SJSA1 (cell line): ENCODE results near the gene FFAR2. TPM values are rescaled to one million over a fixed set of nuclear protein-coding genes. Genes with fewer than 3 reads are reported as not detected.
"Not testable (repeated sequence)": the region's sequence is repeated elsewhere in the genome, so short reads cannot be mapped to it uniquely, and the experiment has no call there.

Source experiments
- DNase-seq, 2 experiments: peaks; one replicate each; pipeline ENCODE4 v3.0.0-alpha.2; 2015 to 2020; ENCODE audit warnings: low spot score in 2 of 2, low read depth in 1 of 2
- H3K27ac ChIP-seq: fragments of 250-450 bp; sonication (Bioruptor Pico); 2 replicates; pipeline ENCODE4 v1.5.1; 2020; ENCODE audit warnings: mild to moderate bottlenecking, moderate library complexity
- H3K27me3 ChIP-seq: fragments of 250-450 bp; sonication (Bioruptor Pico); replicated peaks from 2 replicates; pipeline ENCODE4 v1.5.1; 2020; ENCODE audit warnings: mild to moderate bottlenecking, moderate library complexity
- H3K36me3 ChIP-seq: fragments of 250-450 bp; sonication (Bioruptor Pico); 2 replicates; pipeline ENCODE4 v1.5.1; 2020; ENCODE audit warnings: mild to moderate bottlenecking
- H3K4me1 ChIP-seq: fragments of 250-450 bp; sonication (Bioruptor Pico); replicated peaks from 2 replicates; pipeline ENCODE4 v1.6.1; 2021; ENCODE audit warnings: mild to moderate bottlenecking
- H3K4me3 ChIP-seq: fragments of 250-450 bp; sonication (Bioruptor Pico); 2 replicates; pipeline ENCODE4 v1.5.1; 2020; ENCODE audit warnings: mild to moderate bottlenecking
- H3K9me3 ChIP-seq: fragments of 250-450 bp; sonication (Bioruptor Pico); replicated peaks from 2 replicates; pipeline ENCODE4 v1.5.1; 2020; ENCODE audit warnings: mild to moderate bottlenecking
- total RNA-seq: library from RNA; depleted of rRNA; stranded (reverse); fragments of >200 nt; shearing (Covaris generic); gene quantifications from 2 replicates; pipeline ENCODE4 v1.2.3, GENCODE V29; 2014

FFAR2 gene
- total RNA-seq, 1 experiment from 2014 or later: not detected

DNA sequence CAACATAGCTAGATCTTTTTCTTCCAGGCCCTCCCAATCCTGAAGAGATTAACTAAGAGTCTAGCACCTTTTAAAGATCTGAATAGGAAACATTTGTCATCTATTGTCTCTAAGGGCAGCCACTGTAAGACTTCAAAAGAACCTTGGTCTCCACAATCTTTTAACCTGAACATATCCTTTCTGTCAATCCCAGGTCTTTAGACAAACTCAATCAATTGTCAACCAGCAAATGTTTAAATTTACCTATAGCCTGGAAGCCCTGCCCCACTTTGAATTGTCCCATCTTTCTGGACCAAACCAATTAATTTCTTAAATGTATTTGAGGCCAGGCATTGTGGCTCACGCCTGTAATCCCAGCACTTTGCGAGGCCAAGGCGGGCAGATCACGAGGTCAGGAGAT, 23.0 kb downstream of the FFAR2 start:
- DNase-seq, H3K27ac ChIP-seq, H3K9me3 ChIP-seq, H3K4me1 ChIP-seq, H3K27me3 ChIP-seq, H3K4me3 ChIP-seq, H3K36me3 ChIP-seq: not testable (repeated sequence)

GRCh38 chr19:35471946-35472345, 23.9 kb downstream of the FFAR2 start:
- H3K4me1 ChIP-seq: no peaks in the 10 kb centered on the region
- no peaks in the 10 kb centered on the region; the same call in 1 of the 2 replicates for H3K27me3 ChIP-seq
- no peak overlapping the region for H3K4me3 ChIP-seq
- H3K27ac ChIP-seq: no peak overlapping the region
- no peaks in the 10 kb centered on the region for H3K9me3 ChIP-seq
- DNase-seq: no peak
- H3K36me3 ChIP-seq: no peaks in the 10 kb centered on the region

- no peaks in the 10 kb centered on the region for H3K4me1 ChIP-seq
- DNase-seq: no peak
- no peaks in the 10 kb centered on the region for H3K36me3 ChIP-seq
- no peak overlapping the region for H3K4me3 ChIP-seq
- no peaks in the 10 kb centered on the region for H3K9me3 ChIP-seq
- H3K27ac ChIP-seq: no peak overlapping the region
- no peaks in the 10 kb centered on the region; the same call in 1 of the 2 replicates for H3K27me3 ChIP-seq
These were observed 26.0 kb downstream of the FFAR2 start for GRCh38 chr19:35474104-35474503.

DNA sequence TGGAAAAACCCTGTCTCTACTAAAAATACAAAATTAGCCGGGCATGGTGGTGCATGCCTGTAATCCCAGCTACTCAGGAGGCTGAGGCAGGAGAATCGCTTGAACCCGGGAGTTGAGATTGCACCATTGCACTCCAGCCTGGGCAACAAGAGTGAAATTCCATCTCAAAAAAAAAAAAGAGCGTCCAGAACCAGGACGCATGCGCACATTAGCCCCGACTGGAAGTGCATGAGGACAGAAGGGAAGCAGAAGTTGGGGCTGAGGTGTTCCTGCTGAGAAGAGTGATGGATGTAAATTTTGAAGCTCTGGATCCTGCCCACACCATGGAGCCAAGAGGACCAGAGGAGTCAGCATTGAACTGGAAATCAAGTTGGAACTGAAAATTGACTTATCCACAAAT, 26.5 kb downstream of the FFAR2 start:
- not testable (repeated sequence) for DNase-seq, H3K4me1 ChIP-seq, H3K27me3 ChIP-seq, H3K36me3 ChIP-seq, H3K9me3 ChIP-seq, H3K4me3 ChIP-seq, H3K27ac ChIP-seq

- no peaks in the 10 kb centered on the region for H3K36me3 ChIP-seq
- no peaks in the 10 kb centered on the region for H3K4me1 ChIP-seq
- H3K4me3 ChIP-seq: no peak overlapping the region
- H3K9me3 ChIP-seq: no peaks in the 10 kb centered on the region
- no peak overlapping the region for H3K27ac ChIP-seq
- no peaks in the 10 kb centered on the region; the same call in 1 of the 2 replicates for H3K27me3 ChIP-seq
- DNase-seq: no peak
These were observed 28.1 kb downstream of the FFAR2 start for GRCh38 chr19:35476149-35476548.

DNA sequence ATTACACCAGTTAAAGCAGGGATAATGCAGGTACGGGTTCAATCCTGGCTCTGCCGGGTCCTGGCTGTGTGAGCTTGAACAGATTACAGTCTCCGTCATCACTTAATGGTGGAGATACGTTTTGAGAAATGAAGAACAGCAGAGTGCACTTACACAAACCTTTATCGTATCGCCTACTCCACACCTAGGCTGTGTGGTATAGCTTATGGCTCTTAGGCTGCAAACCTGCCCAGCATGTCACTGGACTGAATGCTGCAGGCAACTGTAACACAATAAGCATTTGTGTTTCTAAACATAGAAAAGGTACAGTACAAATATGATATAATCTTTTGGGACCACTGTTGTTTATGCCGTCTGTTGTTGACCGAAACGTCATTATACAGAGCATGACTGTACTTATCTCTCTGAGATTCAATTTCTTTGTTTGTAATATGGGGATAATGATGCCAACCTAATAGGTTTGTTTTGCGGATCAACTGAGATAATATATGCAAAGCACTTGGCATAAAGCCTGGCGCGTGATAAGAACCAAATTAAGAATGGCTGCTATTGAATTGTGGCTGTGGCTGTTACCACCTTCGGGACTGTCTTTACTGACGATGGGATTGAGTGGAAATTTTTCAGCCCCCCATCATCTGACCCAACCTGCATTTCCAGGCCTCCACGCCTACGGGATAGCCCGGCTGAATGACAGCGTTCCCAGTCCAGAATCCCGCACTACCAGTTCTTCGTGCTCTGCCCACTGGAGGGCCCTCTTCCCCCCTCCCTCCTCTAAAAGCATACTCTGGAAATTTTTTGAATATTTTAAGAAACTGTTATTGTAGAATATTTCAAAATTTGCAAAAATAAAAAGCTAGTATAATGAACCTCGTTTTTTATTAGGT, 31.0 kb downstream of the FFAR2 start:
- Histone ChIP-seq H3K4me3 (no peak overlapping the region), H3K36me3 (no peaks in the 10 kb centered on the region), H3K27ac (no peak overlapping the region), H3K9me3 (no peaks in the 10 kb centered on the region), H3K4me1 (no peaks in the 10 kb centered on the region), H3K27me3 (no peaks in the 10 kb centered on the region; the same call in 1 of the 2 replicates)
- no peak for DNase-seq

GRCh38 chr19:35483089-35483488, 35.0 kb downstream of the FFAR2 start:
- peaks cover 11% of the 10 kb centered on the region for H3K27me3 ChIP-seq
- DNase-seq: no peak
- no peaks in the 10 kb centered on the region for H3K36me3 ChIP-seq
- H3K4me1 ChIP-seq: no peaks in the 10 kb centered on the region
- no peak overlapping the region for H3K27ac ChIP-seq
- H3K9me3 ChIP-seq: no peaks in the 10 kb centered on the region
- no peak overlapping the region for H3K4me3 ChIP-seq

GRCh38 chr19:35484252-35485036, 36.4 kb downstream of the FFAR2 start:
- no peaks in the 10 kb centered on the region for H3K9me3 ChIP-seq
- no peak overlapping the region for H3K4me3 ChIP-seq
- no peak for DNase-seq
- peaks cover 11% of the 10 kb centered on the region; the same call in 1 of the 2 replicates for H3K27me3 ChIP-seq
- H3K36me3 ChIP-seq: no peaks in the 10 kb centered on the region
- H3K4me1 ChIP-seq: no peaks in the 10 kb centered on the region
- no peak overlapping the region for H3K27ac ChIP-seq

DNA sequence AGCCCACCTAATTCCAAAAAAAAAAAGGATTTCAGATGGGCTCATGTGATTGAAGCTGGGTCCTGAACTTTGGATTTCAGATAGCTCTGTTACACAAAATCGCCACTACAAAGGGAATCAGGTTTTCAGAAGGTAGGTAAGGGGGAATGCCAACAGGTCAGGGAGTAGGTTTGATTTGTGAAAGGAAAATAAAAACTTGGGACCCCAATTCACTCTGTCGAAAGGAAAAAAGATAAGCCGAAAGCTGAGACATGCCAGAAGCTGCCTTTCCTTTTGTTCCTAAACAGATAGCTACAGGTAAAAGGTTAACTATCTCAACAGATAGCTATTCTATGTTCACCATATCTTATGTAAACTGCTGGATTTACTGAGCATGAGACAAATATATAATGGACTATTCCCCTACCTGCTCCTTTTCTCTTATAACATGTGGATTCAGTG, 38.2 kb downstream of the FFAR2 start:
- H3K36me3 ChIP-seq: no peaks in the 10 kb centered on the region
- no peak overlapping the region for H3K4me3 ChIP-seq
- H3K27ac ChIP-seq: no peak overlapping the region
- peaks cover 18% of the 10 kb centered on the region for H3K27me3 ChIP-seq
- H3K9me3 ChIP-seq: no peaks in the 10 kb centered on the region
- H3K4me1 ChIP-seq: no peaks in the 10 kb centered on the region
- DNase-seq: no peak

DNA sequence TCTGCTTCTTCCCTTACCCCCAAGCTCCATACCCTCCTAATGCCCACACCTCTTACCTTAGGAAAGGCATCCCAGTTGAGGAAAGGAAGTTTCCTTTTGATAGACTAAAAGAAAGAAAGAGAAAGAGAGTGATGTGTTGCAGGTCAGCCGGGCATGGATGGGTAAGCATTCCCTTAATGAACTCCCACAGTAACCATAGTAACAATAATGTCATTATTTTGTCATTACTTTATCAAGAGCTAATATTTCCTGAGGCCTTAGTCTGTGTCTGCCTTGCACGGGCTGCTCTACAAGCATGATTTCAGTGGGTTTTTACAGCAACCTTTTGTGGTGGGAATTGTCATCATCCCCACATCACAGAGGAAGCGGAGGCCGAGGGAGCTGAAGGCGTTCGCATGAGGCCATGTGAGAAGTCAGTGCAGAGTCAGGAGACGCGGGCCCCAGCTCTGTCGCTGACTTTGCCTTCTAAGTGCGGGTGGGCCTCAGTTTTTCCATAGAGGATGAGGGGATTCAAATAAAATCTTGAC, 39.7 kb downstream of the FFAR2 start:
- H3K9me3 ChIP-seq: no peaks in the 10 kb centered on the region
- H3K36me3 ChIP-seq: no peaks in the 10 kb centered on the region
- DNase-seq: no peak
- no peak overlapping the region for H3K27ac ChIP-seq
- H3K27me3 ChIP-seq: peaks cover 23% of the 10 kb centered on the region
- no peaks in the 10 kb centered on the region for H3K4me1 ChIP-seq
- no peak overlapping the region for H3K4me3 ChIP-seq

GRCh38 chr19:35488677-35489076, 40.6 kb downstream of the FFAR2 start:
- H3K4me1 ChIP-seq: no peaks in the 10 kb centered on the region
- DNase-seq: no peak
- no peaks in the 10 kb centered on the region for H3K9me3 ChIP-seq
- peaks cover 28% of the 10 kb centered on the region for H3K27me3 ChIP-seq
- H3K36me3 ChIP-seq: no peaks in the 10 kb centered on the region
- H3K4me3 ChIP-seq: no peak overlapping the region
- H3K27ac ChIP-seq: no peak overlapping the region

DNA sequence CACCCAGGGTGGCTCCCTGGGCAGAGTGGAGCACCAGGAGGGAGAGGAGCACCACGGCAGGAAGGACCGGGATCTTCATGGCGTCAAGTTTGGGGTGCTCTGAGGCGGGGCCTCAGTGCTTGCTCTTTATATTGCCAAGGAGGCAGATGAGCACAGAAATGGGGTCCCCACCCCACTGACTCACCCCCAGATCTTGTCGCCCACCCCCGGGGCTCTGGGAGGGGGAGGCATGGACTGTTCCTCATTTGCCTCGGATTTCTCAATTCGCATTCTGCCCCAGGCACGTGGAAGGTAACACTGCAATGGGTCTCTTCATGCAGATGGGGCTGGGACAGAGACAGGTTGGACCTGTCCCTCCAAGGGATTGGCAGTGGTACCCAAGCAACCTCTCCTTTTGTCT, 42.3 kb downstream of the FFAR2 start, which contains the start of gene KRTDAP:
KRTDAP (minus strand) TSS at position 101 of the 400 bp plus-strand sequence; CDS start at position 79, 22 bp downstream.
- no peak for DNase-seq
- Histone ChIP-seq H3K27ac (no peak within 1 kb of the TSS), H3K4me3 (no peak within 1 kb of the TSS), H3K9me3 (no peaks in the 10 kb centered on the region), H3K4me1 (no peaks in the 10 kb centered on the region), H3K27me3 (peaks cover 28% of the 10 kb centered on the region), H3K36me3 (no peaks in the 10 kb centered on the region)

DNA sequence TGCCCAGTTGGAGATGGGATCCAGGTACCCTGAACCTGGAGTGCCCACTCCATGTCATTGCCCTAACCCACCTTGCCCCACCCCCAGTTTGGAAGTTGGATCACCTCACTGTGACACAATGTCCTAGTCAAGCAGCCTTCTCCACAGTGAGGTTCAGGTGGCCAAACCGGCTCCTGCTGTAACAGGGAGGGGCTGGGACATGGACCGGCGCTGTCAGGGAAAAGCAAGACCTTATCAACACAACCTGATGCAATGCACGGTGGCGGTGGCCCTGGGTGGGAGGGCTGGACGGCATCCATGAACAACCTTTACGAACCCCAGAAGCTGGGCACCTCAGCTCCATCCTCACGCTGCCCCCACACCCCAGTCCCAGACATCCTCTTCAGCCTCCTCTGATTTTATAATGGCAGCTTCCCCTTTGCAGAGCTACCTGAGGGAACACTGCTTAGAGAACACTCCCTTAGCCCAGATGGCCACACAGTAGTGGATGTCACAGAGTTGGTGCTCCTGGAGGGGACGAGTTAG, 43.8 kb downstream of the FFAR2 start:
- no peak for DNase-seq
- H3K9me3 ChIP-seq: no peaks in the 10 kb centered on the region
- no peaks in the 10 kb centered on the region for H3K36me3 ChIP-seq
- H3K4me3 ChIP-seq: no peak overlapping the region
- no peak overlapping the region for H3K27ac ChIP-seq
- peaks cover 22% of the 10 kb centered on the region for H3K27me3 ChIP-seq
- H3K4me1 ChIP-seq: no peaks in the 10 kb centered on the region
